ENCODE measurements around the gene LCLAT1. TPM values are rescaled to one million over a fixed set of nuclear protein-coding genes. Genes with fewer than 3 reads are reported as not detected.

LCLAT1 gene
- polyA plus RNA-seq, 1 of the 3 experiments (the other 2 are of a cell fraction), result 6.9 TPM

DNA sequence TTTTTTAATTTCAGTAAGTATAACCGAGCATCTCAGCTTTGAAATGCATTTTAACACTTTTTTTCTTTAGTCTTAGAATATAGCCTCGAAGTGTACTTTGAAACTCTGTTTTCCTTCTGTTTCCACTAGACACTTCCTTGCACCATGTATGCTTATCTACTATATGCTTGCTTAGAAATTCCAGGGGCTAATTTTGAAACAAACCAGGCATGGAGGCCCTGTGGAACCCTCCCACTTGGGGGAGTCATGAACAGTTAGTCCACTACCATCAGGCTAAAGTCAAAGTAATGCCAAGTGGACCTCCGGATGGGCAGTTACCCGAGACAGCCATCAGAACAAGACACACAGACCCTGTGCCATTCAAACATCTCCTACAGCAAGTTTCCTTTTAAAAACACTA is 120.3 kb downstream of the LCLAT1 start:
- Histone ChIP-seq H3K4me1 (ENCODE audit: control insufficient read depth in 1 of 2, insufficient read depth in 2 of 2, low read depth in 1 of 2, low read length in 1 of 2) (peaks cover 0 to 4% of the 10 kb centered on the region in 2 experiments; a peak in 1 of 4 replicates), H3K79me2 (ENCODE audit: insufficient read depth) (no peaks in the 10 kb centered on the region), H3K4me2 (no peak overlapping the region), H3F3A (replicated peaks; ENCODE audit: insufficient read depth) (no peaks in the 10 kb centered on the region), H3K36me3 (replicated peaks in 1 of 2; ENCODE audit: control insufficient read depth in 1 of 2, insufficient read depth in 2 of 2, low read length in 1 of 2) (peaks cover 8 to 27% of the 10 kb centered on the region in 2 experiments), H3K27me3 (ENCODE audit: insufficient read depth) (no peaks in the 10 kb centered on the region), H3K4me3 (ENCODE audit: low read depth in 2 of 2, low read length in 1 of 2) (no peak overlapping the region), H3K9me2 (no peaks in the 10 kb centered on the region), H4K20me1 (ENCODE audit: insufficient read depth) (no peaks in the 10 kb centered on the region), H3K9me3 (no peaks in the 10 kb centered on the region), H3K9ac (no peak overlapping the region), H2AFZ (ENCODE audit: low read depth) (no peak overlapping the region), H3K27ac (ENCODE audit: low read depth in 2 of 2, low read length in 1 of 2) (no peak overlapping the region)
- WGBS (ENCODE audit: low lambda C conversion rate), result 98% methylated on average over 4 of the region's 4 CpGs
- TF ChIP-seq RCOR1 (IDR thresholded peaks at IDR 0.05; ENCODE audit: low read length), result no peak
- TF ChIP-seq FOXM1 (IDR thresholded peaks at IDR 0.05; ENCODE audit: low read depth), result no peak
- TF ChIP-seq FOSL2 (IDR thresholded peaks at IDR 0.05; ENCODE audit: borderline replicate concordance, low read depth), result no peak
- TF ChIP-seq EZH2phosphoT487 (IDR thresholded peaks at IDR 0.05; ENCODE audit: borderline replicate concordance, low read depth), result no peak
- no peak for DNase-seq
- ChIA-PET POLR2A (no interaction called here), CTCF (no interaction called here)

GRCh38 chr2:30569946-30570345 is 122.9 kb downstream of the LCLAT1 start:
- DNase-seq, result no peak
- Histone ChIP-seq H3K4me3 (ENCODE audit: low read depth in 2 of 2, low read length in 1 of 2) (no peak overlapping the region), H3K27ac (ENCODE audit: low read depth in 2 of 2, low read length in 1 of 2) (no peak overlapping the region), H3K27me3 (ENCODE audit: insufficient read depth) (no peaks in the 10 kb centered on the region), H4K20me1 (ENCODE audit: insufficient read depth) (no peaks in the 10 kb centered on the region), H3K4me2 (no peak overlapping the region), H3K9me3 (no peaks in the 10 kb centered on the region), H3K9ac (no peak overlapping the region), H3K36me3 (replicated peaks in 1 of 2; ENCODE audit: control insufficient read depth in 1 of 2, insufficient read depth in 2 of 2, low read length in 1 of 2) (peaks cover 7 to 20% of the 10 kb centered on the region in 2 experiments), H2AFZ (ENCODE audit: low read depth) (no peak overlapping the region), H3K4me1 (ENCODE audit: control insufficient read depth in 1 of 2, insufficient read depth in 2 of 2, low read depth in 1 of 2, low read length in 1 of 2) (peaks cover 0 to 4% of the 10 kb centered on the region in 2 experiments; a peak in 1 of 4 replicates), H3K9me2 (no peaks in the 10 kb centered on the region), H3K79me2 (ENCODE audit: insufficient read depth) (no peaks in the 10 kb centered on the region), H3F3A (replicated peaks; ENCODE audit: insufficient read depth) (no peaks in the 10 kb centered on the region)
- TF ChIP-seq POLR2AphosphoS5 (IDR thresholded peaks at IDR 0.05; ENCODE audit: low read depth, low read length), result no peak
- TF ChIP-seq GATA2 (CRISPR knock-in tag; IDR thresholded peaks at IDR 0.05), result no peak
- TF ChIP-seq, protein P1, sequence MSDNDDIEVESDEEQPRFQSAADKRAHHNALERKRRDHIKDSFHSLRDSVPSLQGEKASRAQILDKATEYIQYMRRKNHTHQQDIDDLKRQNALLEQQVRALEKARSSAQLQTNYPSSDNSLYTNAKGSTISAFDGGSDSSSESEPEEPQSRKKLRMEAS (IDR thresholded peaks at IDR 0.05; ENCODE audit: low read depth), result no peak
- 0 out of 2 replicates have a peak, but pooled peaks have one; percentile 8 for TF ChIP-seq FOSL2 (IDR thresholded peaks at IDR 0.05; ENCODE audit: borderline replicate concordance, low read depth)
- TF ChIP-seq PBX3 (IDR thresholded peaks at IDR 0.05), result peak; percentile 57; the same call in 1 of the 2 replicates
- peak; percentile 22; the same call in 1 of the 2 replicates for TF ChIP-seq TCF12 (IDR thresholded peaks at IDR 0.05)
- 0 out of 2 replicates have a peak, but pooled peaks have one; percentile 27 for TF ChIP-seq JUND (IDR thresholded peaks at IDR 0.05)
- TF ChIP-seq NRF1 (IDR thresholded peaks at IDR 0.05; ENCODE audit: low read depth, low read length), result no peak
- no peak for TF ChIP-seq YY1 (IDR thresholded peaks at IDR 0.05; ENCODE audit: low read depth)
- TF ChIP-seq GABPA (IDR thresholded peaks at IDR 0.05; ENCODE audit: low read depth), result no peak
- ChIA-PET CTCF (interaction anchor here (1.2 to 1.8 kb wide), 2 partner anchors 14 to 34 kb away, joined by 3 to 7 read pairs; no protein-coding TSS in a partner anchor), POLR2A (no interaction called here)
